ENCODE data around the gene EIF5. TPM values are rescaled to one million over a fixed set of nuclear protein-coding genes. Genes with fewer than 3 reads are reported as not detected.

Gene EIF5
- total RNA-seq, 1 donor from 2014 or later, result 214 TPM

- H3K9me3 Mint-ChIP-seq (ENCODE audit: unreplicated experiment), result no peaks in the 10 kb centered on the region
- no peak for TF ChIP-seq CTCF (IDR thresholded peaks at IDR 0.05)
- no peak overlapping the region for H3K27ac Mint-ChIP-seq (ENCODE audit: unreplicated experiment)
- DNase-seq (ENCODE audit: extremely low spot score, unreplicated experiment), result no peak
- H3K36me3 Mint-ChIP-seq (ENCODE audit: unreplicated experiment), result no peaks in the 10 kb centered on the region
- H3K4me1 Mint-ChIP-seq (ENCODE audit: unreplicated experiment), result no peaks in the 10 kb centered on the region
- H3K4me3 Mint-ChIP-seq (ENCODE audit: unreplicated experiment), result no peak overlapping the region
- peaks cover 13% of the 10 kb centered on the region for H3K27me3 Mint-ChIP-seq (ENCODE audit: unreplicated experiment)
Observed at GRCh38 chr14:103314496-103315277, 19.4 kb upstream of the EIF5 start.

- Mint-ChIP-seq H3K4me3 (ENCODE audit: unreplicated experiment) (no peak overlapping the region), H3K4me1 (ENCODE audit: unreplicated experiment) (no peaks in the 10 kb centered on the region), H3K27me3 (ENCODE audit: unreplicated experiment) (peaks cover 13% of the 10 kb centered on the region), H3K9me3 (ENCODE audit: unreplicated experiment) (no peaks in the 10 kb centered on the region), H3K36me3 (ENCODE audit: unreplicated experiment) (no peaks in the 10 kb centered on the region), H3K27ac (ENCODE audit: unreplicated experiment) (no peak overlapping the region)
- no peak for TF ChIP-seq CTCF (IDR thresholded peaks at IDR 0.05)
- no peak for DNase-seq (ENCODE audit: extremely low spot score, unreplicated experiment)
Observed at GRCh38 chr14:103315351-103315911, 18.6 kb upstream of the EIF5 start.

- DNase-seq (ENCODE audit: extremely low spot score, unreplicated experiment), result no peak
- no peaks in the 10 kb centered on the region for H3K4me1 Mint-ChIP-seq (ENCODE audit: unreplicated experiment)
- no peak overlapping the region for H3K27ac Mint-ChIP-seq (ENCODE audit: unreplicated experiment)
- H3K27me3 Mint-ChIP-seq (ENCODE audit: unreplicated experiment), result peaks cover 13% of the 10 kb centered on the region
- H3K36me3 Mint-ChIP-seq (ENCODE audit: unreplicated experiment), result no peaks in the 10 kb centered on the region
- H3K4me3 Mint-ChIP-seq (ENCODE audit: unreplicated experiment), result no peak overlapping the region
- H3K9me3 Mint-ChIP-seq (ENCODE audit: unreplicated experiment), result no peaks in the 10 kb centered on the region
- TF ChIP-seq CTCF (IDR thresholded peaks at IDR 0.05), result no peak
Observed at GRCh38 chr14:103315941-103316340, 18.1 kb upstream of the EIF5 start.

- Mint-ChIP-seq H3K4me1 (ENCODE audit: unreplicated experiment) (no peaks in the 10 kb centered on the region), H3K27ac (ENCODE audit: unreplicated experiment) (no peak overlapping the region), H3K9me3 (ENCODE audit: unreplicated experiment) (no peaks in the 10 kb centered on the region), H3K27me3 (ENCODE audit: unreplicated experiment) (peaks cover 13% of the 10 kb centered on the region), H3K4me3 (ENCODE audit: unreplicated experiment) (no peak overlapping the region), H3K36me3 (ENCODE audit: unreplicated experiment) (no peaks in the 10 kb centered on the region)
- DNase-seq (ENCODE audit: extremely low spot score, unreplicated experiment), result no peak
- TF ChIP-seq CTCF (IDR thresholded peaks at IDR 0.05), result no peak
Observed at GRCh38 chr14:103316721-103317121, 17.3 kb upstream of the EIF5 start.

- H3K36me3 Mint-ChIP-seq (ENCODE audit: unreplicated experiment), result no peaks in the 10 kb centered on the region
- H3K27ac Mint-ChIP-seq (ENCODE audit: unreplicated experiment), result no peak overlapping the region
- DNase-seq (ENCODE audit: extremely low spot score, unreplicated experiment), result no peak
- no peak for TF ChIP-seq CTCF (IDR thresholded peaks at IDR 0.05)
- no peak overlapping the region for H3K4me3 Mint-ChIP-seq (ENCODE audit: unreplicated experiment)
- no peaks in the 10 kb centered on the region for H3K4me1 Mint-ChIP-seq (ENCODE audit: unreplicated experiment)
- H3K27me3 Mint-ChIP-seq (ENCODE audit: unreplicated experiment), result peaks cover 15% of the 10 kb centered on the region
- no peaks in the 10 kb centered on the region for H3K9me3 Mint-ChIP-seq (ENCODE audit: unreplicated experiment)
Observed at GRCh38 chr14:103317251-103317650, 16.8 kb upstream of the EIF5 start.

All from osteocyte (in vitro differentiated cells).